ENCODE data around the gene PRKCZ. TPM values are rescaled to one million over a fixed set of nuclear protein-coding genes. Genes with fewer than 3 reads are reported as not detected.

The PRKCZ gene
- total and polyA plus RNA-seq, 2 of the 4 experiments (the other 2 are of a cell fraction) = 2.0 to 3.5 TPM

DNA sequence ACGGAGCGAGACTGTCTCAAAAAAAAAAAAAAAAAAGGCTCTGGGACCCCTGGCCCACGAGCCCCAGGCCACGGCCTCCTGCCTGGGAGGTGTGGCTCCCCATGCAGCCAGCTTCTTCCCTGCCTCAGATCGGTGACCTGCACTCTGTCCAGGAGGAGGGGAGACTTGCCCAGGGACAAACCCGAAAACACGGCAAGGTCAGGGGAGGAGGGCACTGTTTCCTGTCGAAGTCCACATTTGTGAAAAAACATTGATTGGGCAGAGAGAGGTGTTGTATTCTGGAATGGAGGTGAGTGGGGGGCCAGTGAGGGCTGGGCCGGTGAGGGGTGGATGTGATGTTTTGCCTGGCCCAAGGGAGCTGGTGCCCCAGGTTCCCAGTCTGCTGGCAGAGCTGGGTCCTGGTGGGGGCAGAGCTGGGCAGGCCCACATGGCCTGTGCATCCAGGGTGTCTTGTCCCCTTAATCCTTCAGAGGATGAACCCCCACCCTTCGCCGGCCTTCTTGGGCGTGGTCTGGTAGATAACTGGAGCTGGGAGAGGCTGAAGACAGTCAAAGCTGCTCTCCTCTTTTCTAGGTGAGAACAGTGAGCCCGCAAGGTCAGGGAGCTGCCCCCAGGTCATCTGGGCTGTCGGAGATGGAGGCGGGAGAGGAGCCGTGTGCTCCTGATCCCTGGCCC lies 156.7 kb downstream of the PRKCZ start (continued):
- TF ChIP-seq BHLHE40 (IDR thresholded peaks at IDR 0.05; ENCODE audit: low read depth, low read length) = no peak

DNA sequence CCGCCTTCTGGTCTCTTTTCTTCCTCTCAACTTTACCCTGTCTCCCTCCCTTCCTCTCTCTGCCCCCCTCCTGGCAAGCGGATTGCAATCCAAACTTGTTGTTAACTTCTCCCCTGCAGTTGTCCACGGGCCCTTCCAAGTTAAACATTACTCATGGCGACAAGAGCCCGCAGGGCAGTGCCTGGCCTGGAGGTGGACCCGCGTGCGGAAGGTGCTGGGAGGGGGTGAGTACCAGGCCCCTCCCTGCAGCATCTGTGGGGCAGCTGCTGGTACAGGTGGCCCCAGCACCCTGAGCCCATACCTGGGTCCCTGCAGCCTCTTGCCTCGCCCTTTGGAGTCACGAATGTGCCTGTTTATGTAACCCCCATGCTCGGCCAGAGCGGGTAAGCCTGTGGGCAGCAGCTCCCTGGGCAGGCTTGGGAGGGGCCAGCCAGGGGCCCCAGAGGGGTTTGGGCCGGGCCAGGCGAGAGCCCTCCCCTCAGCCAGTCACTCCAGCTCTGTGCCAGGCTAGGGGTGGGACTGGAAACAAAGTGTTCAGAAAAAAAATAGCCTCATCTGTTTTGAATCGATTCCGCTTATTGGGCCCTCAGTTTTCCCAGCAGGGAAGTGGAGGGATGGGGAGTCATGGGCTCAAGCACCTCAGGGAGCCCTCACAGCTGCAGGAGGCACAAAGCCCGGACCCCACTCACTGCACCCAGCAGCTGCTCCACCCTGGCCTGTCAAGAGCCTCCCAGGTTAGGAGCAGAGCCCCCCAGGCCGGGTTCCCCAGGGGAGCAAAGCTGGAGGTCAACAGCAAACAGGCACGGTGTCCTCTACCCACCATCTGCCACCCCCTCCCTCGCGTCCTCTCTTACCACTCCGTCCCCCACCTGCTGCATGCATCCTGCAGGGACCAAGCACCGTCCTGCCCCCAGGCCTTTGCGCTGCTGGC lies 158.4 kb downstream of the PRKCZ start:
- TF ChIP-seq MAZ (IDR thresholded peaks at IDR 0.05; ENCODE audit: borderline replicate concordance, low read depth, low read length) = peak; percentile 83
- TF ChIP-seq, protein P1, sequence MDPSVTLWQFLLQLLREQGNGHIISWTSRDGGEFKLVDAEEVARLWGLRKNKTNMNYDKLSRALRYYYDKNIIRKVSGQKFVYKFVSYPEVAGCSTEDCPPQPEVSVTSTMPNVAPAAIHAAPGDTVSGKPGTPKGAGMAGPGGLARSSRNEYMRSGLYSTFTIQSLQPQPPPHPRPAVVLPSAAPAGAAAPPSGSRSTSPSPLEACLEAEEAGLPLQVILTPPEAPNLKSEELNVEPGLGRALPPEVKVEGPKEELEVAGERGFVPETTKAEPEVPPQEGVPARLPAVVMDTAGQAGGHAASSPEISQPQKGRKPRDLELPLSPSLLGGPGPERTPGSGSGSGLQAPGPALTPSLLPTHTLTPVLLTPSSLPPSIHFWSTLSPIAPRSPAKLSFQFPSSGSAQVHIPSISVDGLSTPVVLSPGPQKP (IDR thresholded peaks at IDR 0.05; ENCODE audit: borderline replicate concordance, low read depth, low read length) = no peak
- no peak for TF ChIP-seq NFE2L2 (IDR thresholded peaks at IDR 0.05; ENCODE audit: low read depth, low read length)
- TF ChIP-seq MXI1 (IDR thresholded peaks at IDR 0.05; ENCODE audit: borderline replicate concordance, low read depth, low read length) = 0 out of 2 replicates have a peak, but pooled peaks have one; percentile 21
- TF ChIP-seq BHLHE40 (IDR thresholded peaks at IDR 0.05; ENCODE audit: low read depth, low read length) = peak; percentile 62; the same call in 1 of the 2 replicates
- TF ChIP-seq, protein P2, sequence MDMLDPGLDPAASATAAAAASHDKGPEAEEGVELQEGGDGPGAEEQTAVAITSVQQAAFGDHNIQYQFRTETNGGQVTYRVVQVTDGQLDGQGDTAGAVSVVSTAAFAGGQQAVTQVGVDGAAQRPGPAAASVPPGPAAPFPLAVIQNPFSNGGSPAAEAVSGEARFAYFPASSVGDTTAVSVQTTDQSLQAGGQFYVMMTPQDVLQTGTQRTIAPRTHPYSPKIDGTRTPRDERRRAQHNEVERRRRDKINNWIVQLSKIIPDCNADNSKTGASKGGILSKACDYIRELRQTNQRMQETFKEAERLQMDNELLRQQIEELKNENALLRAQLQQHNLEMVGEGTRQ (IDR thresholded peaks at IDR 0.05; ENCODE audit: low read depth, low read length) = peak; percentile 15; the same call in 1 of the 2 replicates
- 0 out of 2 replicates have a peak, but pooled peaks have one; percentile 9 for TF ChIP-seq CEBPB (IDR thresholded peaks at IDR 0.05; ENCODE audit: low read depth, low read length)
- no peak overlapping the region for H3K4me3 ChIP-seq (ENCODE audit: insufficient read depth, low read depth, low read length)
- no peak overlapping the region for H3K9ac ChIP-seq (ENCODE audit: low read depth, low read length)
- in situ Hi-C loops (cut with MboI; ENCODE audit: low sequenced_read_pairs) (no loop called here), intact Hi-C loops (cut with micrococcal nuclease) (no loop called here), dilution Hi-C loops (cut with HindIII; ENCODE audit: low sequenced_read_pairs, unreplicated experiment) (no loop called here)
- peak overlapping the region; percentile 72 for H3K4ac ChIP-seq (ENCODE audit: low read depth, low read length)
- H3K27ac ChIP-seq (ENCODE audit: insufficient read depth, low read length) = peak overlapping the region; percentile 36
- peak overlapping the region; percentile 58; the same call in 1 of the 2 replicates for H3K14ac ChIP-seq (replicated peaks; ENCODE audit: low read depth, low read length)
- peak overlapping the region; percentile 95 for H2AK9ac ChIP-seq (replicated peaks; ENCODE audit: low read depth, low read length, poor library complexity)
- 0 out of 2 replicates have a peak overlapping the region, but pooled peaks have one; percentile 34 for H2BK20ac ChIP-seq (ENCODE audit: low read depth, low read length)
- peak overlapping the region; percentile 16 for H4K91ac ChIP-seq (ENCODE audit: insufficient read depth, low read depth, low read length)
- peak overlapping the region; percentile 88 for H2AK5ac ChIP-seq (ENCODE audit: low read depth, low read length)
- H3K9me1 ChIP-seq (ENCODE audit: insufficient read depth, low read length) = peaks cover 5% of the 10 kb centered on the region
- peak overlapping the region; percentile 57; the same call in 1 of the 2 replicates for H2BK120ac ChIP-seq (ENCODE audit: low read depth, low read length)
- H2AFZ ChIP-seq (replicated peaks; ENCODE audit: low read length, poor library complexity) = peak overlapping the region; percentile 86
- H2BK5ac ChIP-seq (ENCODE audit: low read depth, low read length, poor library complexity, severe bottlenecking) = peak overlapping the region; percentile 75
- peaks cover 4 to 32% of the 10 kb centered on the region in 2 experiments; a peak in 3 of 4 replicates for H3K79me1 ChIP-seq (ENCODE audit: low read depth in 1 of 2, low read length in 2 of 2)
- peak; percentile 88 for DNase-seq
- H3K23ac ChIP-seq (ENCODE audit: low read depth, low read length) = 0 out of 2 replicates have a peak overlapping the region, but pooled peaks have one; percentile 46
- 71% methylated on average over 4 of the region's 24 CpGs; no CpG with 5 or more reads in 1 of the 2 experiments for WGBS, 2 experiments (ENCODE audit: extremely low coverage in 2 of 2, insufficient read length in 1 of 2)
- H3K4me2 ChIP-seq (ENCODE audit: low read depth, low read length) = peak overlapping the region; percentile 25; the same call in 1 of the 2 replicates
- CTCF ChIA-PET = interaction anchor here (0.9 kb wide), 1 partner anchor 14 kb away, joined by 4 read pairs; the partner anchor contains the start of gene FAAP20
- no peaks in the 10 kb centered on the region for H3K36me3 ChIP-seq (ENCODE audit: control insufficient read depth, insufficient read depth, low read length)
- no peaks in the 10 kb centered on the region for H3K27me3 ChIP-seq (ENCODE audit: control insufficient read depth, insufficient read depth, low read length)
- H3K56ac ChIP-seq (ENCODE audit: extremely low read depth, insufficient read depth, low read length) = no peak overlapping the region
- no peak overlapping the region; the same call in 1 of the 2 replicates for H3K18ac ChIP-seq (ENCODE audit: low read depth, low read length)
- ATAC-seq (ENCODE audit: low read depth) = peak; percentile 22
- H4K20me1 ChIP-seq (ENCODE audit: insufficient read depth, low read length) = no peaks in the 10 kb centered on the region; the same call in 1 of the 2 replicates
- POLR2A ChIA-PET (ENCODE audit: unreplicated experiment) = interaction anchor here (0.5 to 1.1 kb wide), 2 partner anchors 21 to 26 kb away, joined by 3 to 9 read pairs; no protein-coding TSS in a partner anchor
- no peak overlapping the region for H2BK15ac ChIP-seq (ENCODE audit: low read depth, low read length)
- peak overlapping the region in 1 of 2 experiments; percentile 75; a peak in 3 of 4 replicates for H4K8ac ChIP-seq (ENCODE audit: low read depth in 2 of 2, low read length in 2 of 2)
- peak overlapping the region; percentile 48 for H4K5ac ChIP-seq (ENCODE audit: low read depth, low read length)
- peaks cover 55% of the 10 kb centered on the region for H3K4me1 ChIP-seq (ENCODE audit: control insufficient read depth, insufficient read depth, low read length)
- no TSS peak for BruUV-seq (replicated peaks)
- H3K9me3 ChIP-seq (ENCODE audit: control insufficient read depth, insufficient read depth, low read length) = no peaks in the 10 kb centered on the region
